GM18526 (cell line): ENCODE measurements around the gene ESPL1.

Experiments
- POLR2A ChIP-seq: IDR thresholded peaks from 3 replicates; pipeline ENCODE4 v1.6.1; 2011; ENCODE audit not compliant: insufficient read length; ENCODE audit errors: extremely low read depth

ESPL1 gene

GRCh38 chr12:53299454-53300180 is 31.5 kb downstream of the ESPL1 start, which contains the start of gene MYG1:
Gene MYG1, plus strand, starts transcription at chr12:53299695. Its CDS starts 43 bp downstream, at chr12:53299738.
- TF ChIP-seq POLR2A, result peak; percentile 75

GRCh38 chr12:53300187-53300586 is 32.1 kb downstream of the ESPL1 start:
- TF ChIP-seq POLR2A, result no peak

- no peak for TF ChIP-seq POLR2A
These were observed 34.8 kb downstream of the ESPL1 start for GRCh38 chr12:53302903-53303302.

- no peak for TF ChIP-seq POLR2A
These were observed 38.7 kb downstream of the ESPL1 start for GRCh38 chr12:53306826-53307225.

GRCh38 chr12:53308276-53308675 is 40.2 kb downstream of the ESPL1 start:
- no peak for TF ChIP-seq POLR2A

GRCh38 chr12:53313996-53314395 is 45.9 kb downstream of the ESPL1 start:
- no peak for TF ChIP-seq POLR2A

- TF ChIP-seq POLR2A, result no peak
These were observed 52.5 kb downstream of the ESPL1 start for GRCh38 chr12:53320352-53321195.

GRCh38 chr12:53324113-53324778 is 56.1 kb downstream of the ESPL1 start:
- no peak for TF ChIP-seq POLR2A

GRCh38 chr12:53324779-53325510 is 56.8 kb downstream of the ESPL1 start:
- peak; percentile 64 for TF ChIP-seq POLR2A

- TF ChIP-seq POLR2A, result no peak
These were observed 57.5 kb downstream of the ESPL1 start for GRCh38 chr12:53325511-53326061.

- TF ChIP-seq POLR2A, result no peak
These were observed 58.5 kb downstream of the ESPL1 start for GRCh38 chr12:53326460-53327185.

- TF ChIP-seq POLR2A, result no peak
These were observed 59.4 kb downstream of the ESPL1 start for GRCh38 chr12:53327435-53328042.

- no peak for TF ChIP-seq POLR2A
These were observed 59.9 kb downstream of the ESPL1 start for GRCh38 chr12:53328043-53328435.

- TF ChIP-seq POLR2A, result no peak
These were observed 62.6 kb downstream of the ESPL1 start for GRCh38 chr12:53330671-53331070.
